ENCODE data around the gene AACS. TPM values are rescaled to one million over a fixed set of nuclear protein-coding genes. Genes with fewer than 3 reads are reported as not detected.

AACS gene
- total RNA-seq, 1 experiment from 2014 or later = 31.3 TPM

DNA sequence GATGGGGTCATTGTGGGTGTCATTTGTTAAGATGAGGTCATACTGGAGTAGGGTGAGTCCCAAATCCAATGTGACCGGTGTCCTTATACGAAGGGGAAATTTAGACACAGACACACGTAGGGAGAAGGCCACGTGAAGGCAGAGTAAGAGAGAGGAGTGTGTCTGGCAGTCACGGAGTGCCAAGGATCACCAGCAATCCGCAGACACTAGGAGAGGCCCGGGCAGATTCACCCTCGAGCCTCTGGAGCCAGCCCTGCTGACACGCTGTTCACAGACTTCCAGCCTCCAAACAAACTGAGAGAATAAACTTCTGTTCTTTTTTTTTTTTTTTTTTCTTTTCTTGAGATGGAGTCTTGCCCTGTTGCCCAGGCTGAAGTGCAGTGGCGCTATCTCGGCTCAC lies 46.9 kb upstream of the AACS start:
- Mint-ChIP-seq H3K27me3 (ENCODE audit: insufficient read depth, unreplicated experiment) (no peaks in the 10 kb centered on the region), H3K4me1 (ENCODE audit: low read depth, unreplicated experiment) (no peaks in the 10 kb centered on the region), H3K9me3 (ENCODE audit: unreplicated experiment) (no peaks in the 10 kb centered on the region), H3K36me3 (ENCODE audit: insufficient read depth, unreplicated experiment) (peaks cover 20% of the 10 kb centered on the region), H3K4me3 (ENCODE audit: unreplicated experiment) (no peak overlapping the region), H3K27ac (ENCODE audit: unreplicated experiment) (no peak overlapping the region)
- Histone ChIP-seq H3K36me3 (ENCODE audit: control insufficient read depth, insufficient read depth, low read length) (peaks cover under 1% of the 10 kb centered on the region; the same call in 1 of the 2 replicates), H3K4me3 (ENCODE audit: low read depth, low read length) (no peak overlapping the region), H3K27me3 (replicated peaks; ENCODE audit: control insufficient read depth, insufficient read depth, low read length) (no peaks in the 10 kb centered on the region), H3K9me3 (no peaks in the 10 kb centered on the region), H3K4me1 (no peaks in the 10 kb centered on the region)
- CTCF ChIA-PET = interaction anchor here (0.7 kb wide), 1 partner anchor 97 kb away, joined by 3 read pairs; no protein-coding TSS in a partner anchor
- intact Hi-C loops (cut with micrococcal nuclease; ENCODE audit: unreplicated experiment) = no loop called here
- POLR2A ChIA-PET = no interaction called here
- TF ChIP-seq, protein P1, sequence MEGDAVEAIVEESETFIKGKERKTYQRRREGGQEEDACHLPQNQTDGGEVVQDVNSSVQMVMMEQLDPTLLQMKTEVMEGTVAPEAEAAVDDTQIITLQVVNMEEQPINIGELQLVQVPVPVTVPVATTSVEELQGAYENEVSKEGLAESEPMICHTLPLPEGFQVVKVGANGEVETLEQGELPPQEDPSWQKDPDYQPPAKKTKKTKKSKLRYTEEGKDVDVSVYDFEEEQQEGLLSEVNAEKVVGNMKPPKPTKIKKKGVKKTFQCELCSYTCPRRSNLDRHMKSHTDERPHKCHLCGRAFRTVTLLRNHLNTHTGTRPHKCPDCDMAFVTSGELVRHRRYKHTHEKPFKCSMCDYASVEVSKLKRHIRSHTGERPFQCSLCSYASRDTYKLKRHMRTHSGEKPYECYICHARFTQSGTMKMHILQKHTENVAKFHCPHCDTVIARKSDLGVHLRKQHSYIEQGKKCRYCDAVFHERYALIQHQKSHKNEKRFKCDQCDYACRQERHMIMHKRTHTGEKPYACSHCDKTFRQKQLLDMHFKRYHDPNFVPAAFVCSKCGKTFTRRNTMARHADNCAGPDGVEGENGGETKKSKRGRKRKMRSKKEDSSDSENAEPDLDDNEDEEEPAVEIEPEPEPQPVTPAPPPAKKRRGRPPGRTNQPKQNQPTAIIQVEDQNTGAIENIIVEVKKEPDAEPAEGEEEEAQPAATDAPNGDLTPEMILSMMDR (IDR thresholded peaks at IDR 0.05; ENCODE audit: insufficient read depth in 1 of 2, low read depth in 1 of 2, low read length in 1 of 2, severe bottlenecking in 1 of 2, unreplicated experiment in 1 of 2) = no peak
- no peak for DNase-seq
- no TSS peak for BruUV-seq (replicated peaks)

DNA sequence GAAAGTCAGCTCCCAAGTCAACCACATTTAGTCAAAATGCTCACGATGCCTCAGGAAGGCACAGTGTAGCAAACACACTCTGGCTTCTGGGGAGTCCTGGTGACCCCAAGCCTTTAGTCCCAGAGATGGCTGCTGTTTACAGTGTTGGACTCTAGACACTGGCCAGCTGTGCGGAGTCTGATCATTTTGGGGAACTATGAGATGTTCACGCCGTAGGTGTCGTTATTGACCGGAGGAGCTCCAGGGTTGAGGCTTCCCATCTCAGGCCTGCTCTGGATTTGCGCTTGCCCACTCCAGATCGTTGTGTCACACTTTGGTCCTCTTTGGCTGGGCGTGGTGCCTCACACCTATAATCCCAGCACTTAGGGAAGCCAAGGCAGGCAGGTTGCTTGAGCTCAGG lies 44.1 kb upstream of the AACS start:
- Mint-ChIP-seq H3K27me3 (ENCODE audit: insufficient read depth, unreplicated experiment) (no peaks in the 10 kb centered on the region), H3K27ac (ENCODE audit: unreplicated experiment) (no peak overlapping the region), H3K9me3 (ENCODE audit: unreplicated experiment) (no peaks in the 10 kb centered on the region), H3K4me3 (ENCODE audit: unreplicated experiment) (no peak overlapping the region), H3K4me1 (ENCODE audit: low read depth, unreplicated experiment) (no peaks in the 10 kb centered on the region), H3K36me3 (ENCODE audit: insufficient read depth, unreplicated experiment) (peaks cover 15% of the 10 kb centered on the region)
- Histone ChIP-seq H3K9me3 (no peaks in the 10 kb centered on the region), H3K4me3 (ENCODE audit: low read depth, low read length) (no peak overlapping the region), H3K4me1 (no peaks in the 10 kb centered on the region), H3K27me3 (replicated peaks; ENCODE audit: control insufficient read depth, insufficient read depth, low read length) (no peaks in the 10 kb centered on the region), H3K36me3 (ENCODE audit: control insufficient read depth, insufficient read depth, low read length) (no peaks in the 10 kb centered on the region; the same call in 1 of the 2 replicates)
- no TSS peak for BruUV-seq (replicated peaks)
- TF ChIP-seq, protein P1 (IDR thresholded peaks at IDR 0.05; ENCODE audit: insufficient read depth in 1 of 2, low read depth in 1 of 2, low read length in 1 of 2, severe bottlenecking in 1 of 2, unreplicated experiment in 1 of 2) = no peak
- POLR2A ChIA-PET = interaction anchor here (0.7 kb wide), 1 partner anchor 34 kb away, joined by 5 read pairs; no protein-coding TSS in a partner anchor
- DNase-seq = no peak
- CTCF ChIA-PET = no interaction called here
- intact Hi-C loops (cut with micrococcal nuclease; ENCODE audit: unreplicated experiment) = no loop called here

DNA sequence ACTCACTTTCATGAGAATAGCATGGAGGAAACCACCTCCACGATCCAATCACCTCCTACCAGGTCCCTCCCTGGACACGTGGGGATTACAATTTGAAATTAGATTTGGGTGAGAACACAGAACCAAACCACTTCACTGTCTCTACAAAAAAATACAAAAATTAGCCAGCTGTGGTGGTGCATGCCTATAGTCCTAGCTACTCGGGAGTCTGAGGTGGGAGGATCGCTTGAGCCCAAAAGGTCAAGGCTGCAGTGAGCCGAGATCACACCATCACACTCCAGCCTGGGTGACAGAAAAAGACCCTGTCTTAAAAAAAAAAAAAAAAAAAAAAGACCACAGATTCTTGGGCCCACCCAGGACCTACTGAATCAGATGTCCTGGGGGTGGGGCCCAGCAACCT lies 43.5 kb upstream of the AACS start:
- no peak overlapping the region for H3K4me3 Mint-ChIP-seq (ENCODE audit: unreplicated experiment)
- BruUV-seq (replicated peaks) = no TSS peak
- no peaks in the 10 kb centered on the region for H3K4me1 Mint-ChIP-seq (ENCODE audit: low read depth, unreplicated experiment)
- Histone ChIP-seq H3K27me3 (replicated peaks; ENCODE audit: control insufficient read depth, insufficient read depth, low read length) (no peaks in the 10 kb centered on the region), H3K36me3 (ENCODE audit: control insufficient read depth, insufficient read depth, low read length) (no peaks in the 10 kb centered on the region; the same call in 1 of the 2 replicates), H3K4me1 (no peaks in the 10 kb centered on the region), H3K4me3 (ENCODE audit: low read depth, low read length) (no peak overlapping the region), H3K9me3 (no peaks in the 10 kb centered on the region)
- no peak overlapping the region for H3K27ac Mint-ChIP-seq (ENCODE audit: unreplicated experiment)
- peaks cover 15% of the 10 kb centered on the region for H3K36me3 Mint-ChIP-seq (ENCODE audit: insufficient read depth, unreplicated experiment)
- no peaks in the 10 kb centered on the region for H3K9me3 Mint-ChIP-seq (ENCODE audit: unreplicated experiment)
- TF ChIP-seq, protein P1 (IDR thresholded peaks at IDR 0.05; ENCODE audit: insufficient read depth in 1 of 2, low read depth in 1 of 2, low read length in 1 of 2, severe bottlenecking in 1 of 2, unreplicated experiment in 1 of 2) = no peak
- POLR2A ChIA-PET = interaction anchor here (0.7 kb wide), 1 partner anchor 33 kb away, joined by 5 read pairs; no protein-coding TSS in a partner anchor
- CTCF ChIA-PET = no interaction called here
- no peak for DNase-seq
- no peaks in the 10 kb centered on the region for H3K27me3 Mint-ChIP-seq (ENCODE audit: insufficient read depth, unreplicated experiment)
- intact Hi-C loops (cut with micrococcal nuclease; ENCODE audit: unreplicated experiment) = no loop called here
